Subcutaneous abdominal adipose tissue (tissue), 5 donors: ENCODE measurements around the gene DPH6.
"Not testable (repeated sequence)": the region's sequence is repeated elsewhere in the genome, so short reads cannot be mapped to it uniquely, and the experiment has no call there.

Experiments used
- H3K27ac ChIP-seq: one replicate; pipeline ENCODE4 v1.7.0; 2013; ENCODE audit warnings: low read depth, mild to moderate bottlenecking, inconsistent platforms, low read length, moderate library complexity
- H3K27me3 ChIP-seq, 5 donors: one replicate each; pipeline ENCODE4 v1.7.0; 2013; ENCODE audit warnings: low read length in 5 of 5, inconsistent platforms in 1 of 5; ENCODE audit not compliant: control insufficient read depth in 5 of 5, insufficient read depth in 4 of 5
- H3K36me3 ChIP-seq, 5 donors: one replicate each; pipeline ENCODE4 v1.7.0; 2013; ENCODE audit warnings: low read length in 5 of 5; ENCODE audit not compliant: control insufficient read depth in 5 of 5, insufficient read depth in 5 of 5
- H3K4me1 ChIP-seq, 5 donors: one replicate each; pipeline ENCODE4 v1.7.0; 2013; ENCODE audit warnings: low read length in 5 of 5, mild to moderate bottlenecking in 3 of 5, moderate library complexity in 1 of 5; ENCODE audit not compliant: control insufficient read depth in 5 of 5, insufficient read depth in 5 of 5
- H3K4me3 ChIP-seq, 5 donors: one replicate each; pipeline ENCODE4 v1.7.0; 2013; ENCODE audit warnings: low read length in 5 of 5, low read depth in 1 of 5
- H3K9ac ChIP-seq, 5 donors: one replicate each; pipeline ENCODE4 v1.7.0; 2013; ENCODE audit warnings: low read length in 5 of 5, mild to moderate bottlenecking in 4 of 5, moderate library complexity in 3 of 5
- H3K9me3 ChIP-seq, 5 donors: one replicate each; pipeline ENCODE4 v1.7.0; 2013; ENCODE audit warnings: low read length in 5 of 5; ENCODE audit not compliant: control insufficient read depth in 5 of 5
- donor health status: healthy.
- donor health status: healthy.
- donor health status: healthy.
- donor health status: healthy.
- donor health status: healthy.

The DPH6 gene

DNA sequence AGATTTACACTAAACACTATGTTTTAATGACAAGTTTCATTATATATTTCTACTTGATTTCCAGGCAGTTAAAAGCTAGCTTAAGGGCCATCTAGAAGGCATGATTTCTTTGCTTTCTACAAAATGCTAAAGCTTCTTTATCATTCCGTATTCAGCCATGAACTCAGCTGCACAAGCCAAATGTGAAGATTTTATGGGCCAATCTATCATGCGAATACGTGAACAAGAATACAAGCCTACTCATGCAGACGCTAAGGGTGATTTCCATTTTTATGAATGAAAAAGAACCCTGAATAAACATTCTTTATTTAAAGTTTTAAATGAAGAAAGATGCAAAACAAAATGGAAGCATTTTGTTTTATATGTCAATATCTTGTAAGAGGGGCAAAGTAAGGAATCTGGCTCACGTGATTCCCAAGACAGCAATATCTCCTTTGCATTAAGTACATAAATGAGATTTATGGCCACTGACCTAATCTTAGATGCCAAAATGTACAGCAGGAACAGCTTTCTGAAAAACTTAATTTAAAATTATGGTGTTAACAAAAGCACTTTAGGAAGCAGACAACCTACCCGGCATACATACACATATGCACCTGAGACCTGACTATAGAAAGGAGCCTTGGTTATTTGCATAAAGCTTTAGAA lies 215.8 kb downstream of the DPH6 start:
- Histone ChIP-seq H3K4me1 (no peaks in the 10 kb centered on the region), H3K27me3 (no peaks in the 10 kb centered on the region), H3K4me3 (no peak overlapping the region), H3K9ac (no peak overlapping the region), H3K9me3 (no peaks in the 10 kb centered on the region), H3K27ac (no peak overlapping the region), H3K36me3 (no peaks in the 10 kb centered on the region)

DNA sequence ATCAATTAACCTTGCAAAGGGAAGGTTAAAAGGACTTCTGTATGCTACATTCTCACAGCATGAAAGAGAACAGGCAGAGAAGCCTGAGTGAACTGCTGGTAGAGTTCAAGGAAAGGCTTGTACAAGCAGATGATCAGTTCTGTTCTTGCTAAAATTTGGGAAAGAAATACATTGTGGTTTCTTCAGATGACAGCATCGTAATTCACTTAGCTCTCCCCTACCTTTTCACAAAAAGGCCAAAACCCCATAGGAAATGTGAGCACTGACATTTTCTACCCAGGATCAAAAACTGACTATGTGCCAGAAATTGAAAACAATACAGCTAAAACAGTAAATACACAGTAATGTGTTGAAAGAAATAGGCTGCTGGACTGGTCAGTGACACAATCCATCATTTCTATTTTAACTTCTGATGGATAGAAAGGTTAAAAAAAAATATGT lies 216.4 kb downstream of the DPH6 start:
- no peak overlapping the region for H3K9ac ChIP-seq
- no peaks in the 10 kb centered on the region for H3K36me3 ChIP-seq
- no peak overlapping the region for H3K4me3 ChIP-seq
- no peaks in the 10 kb centered on the region for H3K4me1 ChIP-seq
- H3K27ac ChIP-seq: no peak overlapping the region
- no peaks in the 10 kb centered on the region for H3K9me3 ChIP-seq
- no peaks in the 10 kb centered on the region for H3K27me3 ChIP-seq

DNA sequence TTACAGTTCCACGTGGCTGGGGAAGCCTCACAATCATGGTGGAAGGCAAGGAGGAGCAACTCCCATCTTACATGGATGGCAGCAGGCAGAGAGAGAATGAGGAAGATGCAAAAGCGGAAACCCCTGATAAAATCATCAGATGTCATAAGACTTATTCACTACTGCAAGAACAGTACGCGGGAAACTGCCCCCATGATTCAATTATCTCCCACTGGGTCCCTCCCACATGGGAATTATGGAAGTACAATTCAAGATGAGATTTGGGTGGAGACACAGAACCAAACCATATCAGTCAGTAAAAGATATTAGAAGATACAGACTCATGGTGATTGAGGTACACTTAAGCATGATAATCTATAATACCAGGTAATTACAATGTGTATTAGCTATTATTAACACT lies 217.1 kb downstream of the DPH6 start:
- not testable (repeated sequence) for H3K27ac ChIP-seq, H3K9me3 ChIP-seq, H3K27me3 ChIP-seq, H3K4me3 ChIP-seq, H3K9ac ChIP-seq, H3K4me1 ChIP-seq, H3K36me3 ChIP-seq

DNA sequence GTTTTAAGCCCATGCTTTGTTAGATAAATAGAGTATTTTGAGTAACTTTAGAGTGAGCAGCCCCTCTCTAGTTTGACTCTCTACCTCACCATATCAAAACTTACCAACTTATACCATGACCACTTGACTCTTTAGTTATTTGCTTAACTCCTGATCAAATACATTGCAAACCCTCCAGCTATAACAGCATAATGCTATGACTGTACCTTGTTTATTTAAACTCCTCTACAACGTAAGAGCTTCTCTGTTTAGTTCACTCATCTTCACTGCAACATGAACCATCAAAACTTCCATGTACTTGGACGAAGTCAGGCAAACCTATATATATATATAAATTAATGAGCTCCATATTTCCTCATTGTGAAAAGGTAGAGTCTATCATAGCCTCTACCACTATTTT lies 218.2 kb downstream of the DPH6 start:
- no peaks in the 10 kb centered on the region for H3K4me1 ChIP-seq
- H3K9ac ChIP-seq: no peak overlapping the region
- no peaks in the 10 kb centered on the region for H3K27me3 ChIP-seq
- H3K27ac ChIP-seq: no peak overlapping the region
- no peak overlapping the region for H3K4me3 ChIP-seq
- no peaks in the 10 kb centered on the region for H3K9me3 ChIP-seq
- H3K36me3 ChIP-seq: no peaks in the 10 kb centered on the region

DNA sequence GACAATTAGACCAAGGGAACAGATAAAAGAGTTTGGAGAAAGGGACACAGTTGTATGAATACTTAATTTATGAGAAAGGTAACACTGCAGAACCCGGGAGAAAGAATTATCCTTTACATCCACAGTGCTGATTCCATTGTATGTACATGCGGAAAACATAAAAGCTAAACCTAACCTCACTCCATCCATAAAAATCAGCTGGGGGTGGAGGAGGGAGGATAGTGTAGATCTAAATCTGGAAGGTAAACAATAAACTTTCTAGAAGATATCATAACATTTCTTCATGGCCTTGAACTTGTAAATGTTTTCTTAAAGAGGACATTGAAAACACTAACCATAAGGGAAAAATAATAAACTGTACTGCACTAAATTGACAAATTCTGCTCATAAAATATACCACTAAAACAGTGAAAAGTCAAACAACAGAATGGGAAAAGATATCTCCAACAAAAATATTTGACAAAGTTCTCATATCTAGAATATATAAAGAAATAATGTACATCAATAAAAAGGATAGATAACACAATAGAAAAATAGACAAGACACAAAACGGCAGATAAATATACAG lies 220.5 kb downstream of the DPH6 start:
- no peaks in the 10 kb centered on the region for H3K4me1 ChIP-seq
- no peaks in the 10 kb centered on the region for H3K27me3 ChIP-seq
- H3K36me3 ChIP-seq: no peaks in the 10 kb centered on the region
- no peaks in the 10 kb centered on the region for H3K9me3 ChIP-seq
- H3K4me3 ChIP-seq: no peak overlapping the region
- no peak overlapping the region for H3K9ac ChIP-seq
- H3K27ac ChIP-seq: no peak overlapping the region

DNA sequence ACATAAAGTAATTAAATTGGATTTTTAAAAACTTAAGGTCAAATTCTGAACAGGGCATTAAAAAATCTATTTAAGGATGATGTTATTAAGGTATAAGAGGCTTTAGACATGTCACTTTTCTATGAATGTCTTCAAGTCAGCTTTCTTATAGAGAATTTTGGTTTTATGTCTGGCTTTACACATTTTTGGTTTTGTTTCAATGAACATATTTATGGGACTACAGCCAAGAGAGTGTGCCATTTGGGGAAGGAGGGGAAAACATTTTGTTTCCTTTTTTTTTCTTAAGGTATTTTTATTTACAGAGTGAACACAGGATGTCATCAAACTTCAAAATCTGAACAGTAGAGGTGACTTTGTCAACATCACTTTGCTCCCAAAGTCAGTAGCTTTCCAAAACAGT lies 222.8 kb downstream of the DPH6 start:
- Histone ChIP-seq H3K4me1 (no peaks in the 10 kb centered on the region), H3K27me3 (no peaks in the 10 kb centered on the region), H3K36me3 (no peaks in the 10 kb centered on the region), H3K9me3 (no peaks in the 10 kb centered on the region), H3K27ac (no peak overlapping the region), H3K4me3 (no peak overlapping the region), H3K9ac (no peak overlapping the region)

DNA sequence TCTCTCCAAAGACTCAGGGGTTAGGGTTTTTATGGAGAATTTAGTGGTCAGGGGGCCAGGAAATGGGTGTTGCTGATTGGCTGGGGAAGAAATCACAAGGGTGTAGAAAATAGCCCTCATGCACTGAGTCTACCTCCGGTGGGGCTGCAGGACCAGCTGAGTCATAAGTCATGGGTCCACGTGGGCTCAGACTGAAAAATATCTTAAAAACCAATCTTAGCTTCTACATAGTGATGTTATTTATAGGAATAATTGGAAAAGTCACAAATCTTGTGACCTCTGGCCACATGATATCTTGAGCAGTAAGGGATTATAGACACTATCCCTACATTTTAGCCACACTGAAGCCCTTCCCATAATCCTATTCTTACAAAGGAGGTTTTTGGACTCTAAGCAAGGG lies 224.0 kb downstream of the DPH6 start:
- Histone ChIP-seq H3K36me3 (no peaks in the 10 kb centered on the region), H3K27ac (no peak overlapping the region), H3K9ac (no peak overlapping the region), H3K9me3 (no peaks in the 10 kb centered on the region), H3K27me3 (no peaks in the 10 kb centered on the region), H3K4me3 (no peak overlapping the region), H3K4me1 (no peaks in the 10 kb centered on the region)

DNA sequence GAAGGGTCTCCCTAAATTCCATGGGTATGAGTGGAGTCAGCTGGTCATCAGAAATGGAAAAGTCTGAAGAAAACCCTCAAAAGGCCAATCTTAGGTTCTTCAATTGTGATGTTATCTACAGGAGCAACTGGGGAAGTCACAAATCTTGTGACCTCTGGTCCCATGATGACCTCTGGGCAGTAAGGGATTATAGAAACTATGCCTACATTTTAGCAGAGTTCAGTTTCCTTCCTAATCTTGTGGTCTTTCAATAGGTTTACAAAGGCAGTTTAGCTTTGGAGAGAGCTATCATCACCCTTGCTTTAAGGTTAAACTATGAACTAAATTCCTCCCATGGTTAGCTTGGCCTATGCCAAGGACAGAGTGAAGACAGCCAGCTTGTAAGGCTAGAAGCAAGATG lies 225.1 kb downstream of the DPH6 start:
- no peaks in the 10 kb centered on the region for H3K4me1 ChIP-seq
- no peak overlapping the region for H3K27ac ChIP-seq
- H3K27me3 ChIP-seq: no peaks in the 10 kb centered on the region
- H3K36me3 ChIP-seq: no peaks in the 10 kb centered on the region
- H3K9me3 ChIP-seq: no peaks in the 10 kb centered on the region
- H3K9ac ChIP-seq: no peak overlapping the region
- H3K4me3 ChIP-seq: no peak overlapping the region
